22Rv1 (cell line): ENCODE data around the gene IL1RL1.

Experiments used
- CTCF ChIP-seq: fragments of 450-650 bp; IDR thresholded peaks from 2 replicates; pipeline ENCODE4 v1.5.1; 2017; ENCODE audit warnings: mild to moderate bottlenecking
- ZFX ChIP-seq: fragments of 450-650 bp; IDR thresholded peaks from 2 replicates; pipeline ENCODE4 v1.6.1; 2017; ENCODE audit warnings: antibody characterized with exemption, borderline replicate concordance

- TF ChIP-seq CTCF (no peak), ZFX (no peak)
Measured at GRCh38 chr2:102392942-102393341, 81.6 kb downstream of the IL1RL1 start.
